HL-60 (cell line): Measurements from ENCODE around the gene SCUBE1.

Experiments
- DNase-seq, 2 experiments: peaks; one replicate each; pipeline ENCODE4 v3.0.0-alpha.2; 2010 to 2020; ENCODE audit warnings: low read depth in 1 of 2, low spot score in 1 of 2
- H3K27ac ChIP-seq: fragments of 250-450 bp; sonication (Bioruptor Pico); replicated peaks from 2 replicates; pipeline ENCODE4 v1.5.1; 2020; ENCODE audit warnings: mild to moderate bottlenecking, moderate library complexity
- H3K27me3 ChIP-seq: fragments of 250-450 bp; sonication (Bioruptor Pico); 2 replicates; pipeline ENCODE4 v1.5.1; 2021; ENCODE audit warnings: mild to moderate bottlenecking, moderate library complexity; ENCODE audit not compliant: insufficient read depth, poor library complexity, severe bottlenecking
- H3K4me3 ChIP-seq: replicated peaks from 2 replicates; pipeline ENCODE4 v1.5.1; 2011; ENCODE audit warnings: mild to moderate bottlenecking, control low read depth, low read length; ENCODE audit not compliant: insufficient read depth
- CTCF ChIP-seq: IDR thresholded peaks from one replicate; pipeline ENCODE4 v1.5.1; 2011; ENCODE audit warnings: low read length, control low read depth, inconsistent platforms; ENCODE audit not compliant: insufficient read depth
- GABPA ChIP-seq: IDR thresholded peaks from 2 replicates; pipeline ENCODE4 v1.6.1; 2012; ENCODE audit warnings: low read depth
- POLR2AphosphoS5 ChIP-seq: IDR thresholded peaks from 2 replicates; pipeline ENCODE4 v1.6.1; 2012; ENCODE audit warnings: low read depth
- REST ChIP-seq: IDR thresholded peaks from 2 replicates; pipeline ENCODE4 v1.6.1; 2012; ENCODE audit warnings: low read depth; ENCODE audit not compliant: insufficient replicate concordance
- SPI1 ChIP-seq: IDR thresholded peaks from 2 replicates; pipeline ENCODE4 v1.6.1; 2012; ENCODE audit warnings: low read depth, mild to moderate bottlenecking, borderline replicate concordance

Gene SCUBE1

DNA sequence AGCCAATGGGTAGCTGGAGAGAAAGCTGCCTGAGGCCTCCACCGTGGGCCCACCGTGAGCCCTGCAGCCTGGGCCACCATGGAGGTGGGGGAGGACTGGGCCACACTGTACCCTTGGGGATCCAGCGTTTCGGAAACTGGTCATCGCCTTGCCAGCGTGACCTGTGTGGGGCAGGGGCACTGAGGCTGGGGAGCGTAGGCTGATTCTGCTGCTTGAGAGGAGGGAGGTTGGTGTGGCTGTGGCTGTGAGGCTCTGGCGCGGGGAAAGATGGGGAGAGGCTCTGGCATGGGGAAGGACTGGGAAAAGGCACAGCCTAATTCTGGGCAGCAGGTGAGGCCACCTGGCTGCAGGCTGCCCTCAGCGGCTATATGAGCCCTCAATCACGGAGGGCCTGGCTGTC is 143.6 kb downstream of the SCUBE1 start:
- Histone ChIP-seq H3K4me3 (no peak overlapping the region), H3K27ac (no peak overlapping the region), H3K27me3 (no peaks in the 10 kb centered on the region)
- TF ChIP-seq CTCF (no peak), POLR2AphosphoS5 (no peak)
- no peak for DNase-seq

DNA sequence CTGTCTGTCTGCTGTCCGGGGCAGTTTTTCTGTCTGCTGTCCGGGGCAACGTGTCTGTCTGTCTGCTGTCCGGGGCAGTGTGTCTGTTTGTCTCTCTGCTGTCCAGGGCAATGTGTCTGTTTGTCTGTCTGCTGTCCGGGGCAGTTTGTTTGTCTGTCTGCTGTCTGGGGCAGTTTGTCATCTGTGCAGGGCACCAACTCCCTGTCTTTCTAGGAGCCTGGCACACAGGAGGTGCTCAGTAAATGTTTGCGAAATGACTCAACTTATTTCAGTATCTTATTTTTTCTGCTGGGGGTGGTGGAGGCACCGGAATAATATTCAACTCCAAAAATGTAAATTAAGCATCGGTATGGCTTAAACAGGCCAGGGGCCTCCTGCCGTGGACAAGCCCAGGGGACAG is 144.2 kb downstream of the SCUBE1 start:
- H3K27ac ChIP-seq, result no peak overlapping the region
- no peak overlapping the region for H3K4me3 ChIP-seq
- DNase-seq, result no peak
- no peaks in the 10 kb centered on the region for H3K27me3 ChIP-seq
- no peak for TF ChIP-seq GABPA
- TF ChIP-seq SPI1, result no peak
- no peak for TF ChIP-seq POLR2AphosphoS5
- TF ChIP-seq CTCF, result no peak
- TF ChIP-seq REST, result no peak

DNA sequence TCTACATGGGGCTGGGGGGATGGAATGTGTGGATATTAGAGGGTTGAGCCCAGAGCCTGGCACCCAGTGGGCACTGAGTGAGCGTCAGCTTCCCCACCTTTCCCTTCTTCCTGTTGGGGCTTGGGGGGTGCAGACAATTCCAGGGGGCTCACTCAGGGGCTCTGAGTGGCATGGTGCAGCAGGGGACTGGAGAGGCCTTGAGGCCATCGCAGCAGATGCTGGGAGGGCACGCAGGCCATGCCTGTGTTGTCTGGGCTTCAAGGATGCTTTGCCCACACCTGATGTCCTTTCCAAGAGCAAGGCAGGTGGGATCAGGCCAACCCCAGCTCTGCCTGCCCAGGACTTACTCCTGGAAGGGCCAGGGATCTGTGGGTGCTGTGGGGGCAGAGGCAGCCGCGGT is 145.0 kb downstream of the SCUBE1 start:
- Histone ChIP-seq H3K27me3 (no peaks in the 10 kb centered on the region), H3K4me3 (no peak overlapping the region), H3K27ac (no peak overlapping the region)
- DNase-seq, result no peak
- no peak for TF ChIP-seq GABPA
- TF ChIP-seq SPI1, result no peak
- no peak for TF ChIP-seq REST
- no peak for TF ChIP-seq POLR2AphosphoS5
- no peak for TF ChIP-seq CTCF

- TF ChIP-seq GABPA (no peak), SPI1 (no peak), REST (no peak)
- DNase-seq, result no peak
- H3K27me3 ChIP-seq, result no peaks in the 10 kb centered on the region
- no peak overlapping the region for H3K4me3 ChIP-seq
- H3K27ac ChIP-seq, result no peak overlapping the region
Measured at GRCh38 chr22:43197271-43197941, 145.8 kb downstream of the SCUBE1 start.
